Measurements from ENCODE around the gene UNC5C. TPM values are rescaled to one million over a fixed set of nuclear protein-coding genes. Genes with fewer than 3 reads are reported as not detected.

Gene UNC5C
- total RNA-seq, 1 donor from 2014 or later = 15.5 TPM

GRCh38 chr4:95377366-95377900 is 171.3 kb downstream of the UNC5C start:
- H3K36me3 Mint-ChIP-seq (ENCODE audit: low read depth) = no peaks in the 10 kb centered on the region
- no peaks in the 10 kb centered on the region for H3K27me3 Mint-ChIP-seq (ENCODE audit: low read depth)
- no peak overlapping the region for H3K27ac Mint-ChIP-seq (ENCODE audit: unreplicated experiment)
- no peaks in the 10 kb centered on the region for H3K4me1 Mint-ChIP-seq (ENCODE audit: low read depth)
- H3K4me3 Mint-ChIP-seq (ENCODE audit: unreplicated experiment) = no peak overlapping the region
- DNase-seq (ENCODE audit: low spot score) = no peak
- TF ChIP-seq, protein P1, sequence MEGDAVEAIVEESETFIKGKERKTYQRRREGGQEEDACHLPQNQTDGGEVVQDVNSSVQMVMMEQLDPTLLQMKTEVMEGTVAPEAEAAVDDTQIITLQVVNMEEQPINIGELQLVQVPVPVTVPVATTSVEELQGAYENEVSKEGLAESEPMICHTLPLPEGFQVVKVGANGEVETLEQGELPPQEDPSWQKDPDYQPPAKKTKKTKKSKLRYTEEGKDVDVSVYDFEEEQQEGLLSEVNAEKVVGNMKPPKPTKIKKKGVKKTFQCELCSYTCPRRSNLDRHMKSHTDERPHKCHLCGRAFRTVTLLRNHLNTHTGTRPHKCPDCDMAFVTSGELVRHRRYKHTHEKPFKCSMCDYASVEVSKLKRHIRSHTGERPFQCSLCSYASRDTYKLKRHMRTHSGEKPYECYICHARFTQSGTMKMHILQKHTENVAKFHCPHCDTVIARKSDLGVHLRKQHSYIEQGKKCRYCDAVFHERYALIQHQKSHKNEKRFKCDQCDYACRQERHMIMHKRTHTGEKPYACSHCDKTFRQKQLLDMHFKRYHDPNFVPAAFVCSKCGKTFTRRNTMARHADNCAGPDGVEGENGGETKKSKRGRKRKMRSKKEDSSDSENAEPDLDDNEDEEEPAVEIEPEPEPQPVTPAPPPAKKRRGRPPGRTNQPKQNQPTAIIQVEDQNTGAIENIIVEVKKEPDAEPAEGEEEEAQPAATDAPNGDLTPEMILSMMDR (IDR thresholded peaks at IDR 0.05) = no peak
- H3K9me3 Mint-ChIP-seq (ENCODE audit: low read depth) = no peaks in the 10 kb centered on the region

GRCh38 chr4:95371476-95372224 is 177.1 kb downstream of the UNC5C start:
- no peaks in the 10 kb centered on the region for H3K36me3 Mint-ChIP-seq (ENCODE audit: low read depth)
- H3K4me3 Mint-ChIP-seq (ENCODE audit: unreplicated experiment) = no peak overlapping the region
- H3K27me3 Mint-ChIP-seq (ENCODE audit: low read depth) = no peaks in the 10 kb centered on the region
- no peak overlapping the region for H3K27ac Mint-ChIP-seq (ENCODE audit: unreplicated experiment)
- no peaks in the 10 kb centered on the region for H3K9me3 Mint-ChIP-seq (ENCODE audit: low read depth)
- TF ChIP-seq, protein P1 (IDR thresholded peaks at IDR 0.05) = no peak
- no peak for DNase-seq (ENCODE audit: low spot score)
- H3K4me1 Mint-ChIP-seq (ENCODE audit: low read depth) = no peaks in the 10 kb centered on the region

DNA sequence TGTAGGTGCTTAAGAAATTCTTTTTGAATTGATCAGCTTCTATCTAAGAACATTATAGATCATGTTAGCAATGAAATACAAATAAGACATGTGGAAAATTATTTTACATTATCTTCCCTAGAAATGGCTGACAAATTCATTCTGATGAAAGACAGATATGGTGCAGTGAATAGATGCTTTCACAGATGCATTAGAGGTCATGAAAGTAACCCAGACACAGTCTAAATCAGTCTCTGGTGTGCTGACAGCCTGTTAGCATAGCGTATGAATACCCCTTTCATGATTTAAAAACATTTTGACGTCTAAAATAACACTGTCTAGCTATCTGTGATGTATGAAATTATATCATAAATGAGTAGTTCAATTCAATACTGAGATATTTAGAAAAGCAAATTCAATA is 180.9 kb downstream of the UNC5C start:
- no peak overlapping the region for H3K4me3 Mint-ChIP-seq (ENCODE audit: unreplicated experiment)
- H3K36me3 Mint-ChIP-seq (ENCODE audit: low read depth) = no peaks in the 10 kb centered on the region
- peaks cover 13% of the 10 kb centered on the region for H3K4me1 Mint-ChIP-seq (ENCODE audit: low read depth)
- no peak for DNase-seq (ENCODE audit: low spot score)
- no peaks in the 10 kb centered on the region for H3K9me3 Mint-ChIP-seq (ENCODE audit: low read depth)
- H3K27me3 Mint-ChIP-seq (ENCODE audit: low read depth) = no peaks in the 10 kb centered on the region
- TF ChIP-seq, protein P1 (IDR thresholded peaks at IDR 0.05) = no peak
- H3K27ac Mint-ChIP-seq (ENCODE audit: unreplicated experiment) = no peak overlapping the region

DNA sequence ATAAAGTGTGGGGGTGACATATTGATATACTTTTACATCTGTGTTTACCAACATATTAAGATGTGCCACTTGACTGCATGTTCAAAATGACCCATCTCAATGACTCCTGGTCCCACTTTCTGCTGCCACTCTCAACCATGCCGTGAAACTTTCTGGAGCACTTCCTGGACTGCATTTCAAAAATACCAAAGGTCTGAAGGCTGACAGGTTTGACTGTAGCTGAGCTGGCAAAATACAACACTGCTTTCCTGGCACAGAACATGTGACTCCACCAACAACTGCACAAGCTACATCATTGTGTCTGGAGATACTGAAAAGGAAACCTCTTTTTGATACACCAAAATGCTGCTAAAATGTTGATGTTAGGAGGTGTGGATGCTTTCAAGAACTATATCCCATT is 184.8 kb downstream of the UNC5C start:
- H3K4me1 Mint-ChIP-seq (ENCODE audit: low read depth) = peaks cover 26% of the 10 kb centered on the region
- no peaks in the 10 kb centered on the region for H3K9me3 Mint-ChIP-seq (ENCODE audit: low read depth)
- H3K27me3 Mint-ChIP-seq (ENCODE audit: low read depth) = no peaks in the 10 kb centered on the region
- H3K4me3 Mint-ChIP-seq (ENCODE audit: unreplicated experiment) = no peak overlapping the region
- no peak overlapping the region for H3K27ac Mint-ChIP-seq (ENCODE audit: unreplicated experiment)
- TF ChIP-seq, protein P1 (IDR thresholded peaks at IDR 0.05) = no peak
- no peak for DNase-seq (ENCODE audit: low spot score)
- H3K36me3 Mint-ChIP-seq (ENCODE audit: low read depth) = no peaks in the 10 kb centered on the region

GRCh38 chr4:95363559-95363925 is 185.2 kb downstream of the UNC5C start:
- Mint-ChIP-seq H3K27me3 (ENCODE audit: low read depth) (no peaks in the 10 kb centered on the region), H3K9me3 (ENCODE audit: low read depth) (no peaks in the 10 kb centered on the region), H3K36me3 (ENCODE audit: low read depth) (no peaks in the 10 kb centered on the region), H3K4me3 (ENCODE audit: unreplicated experiment) (no peak overlapping the region), H3K4me1 (ENCODE audit: low read depth) (peaks cover 31% of the 10 kb centered on the region), H3K27ac (ENCODE audit: unreplicated experiment) (no peak overlapping the region)
- TF ChIP-seq, protein P1 (IDR thresholded peaks at IDR 0.05) = no peak
- DNase-seq (ENCODE audit: low spot score) = no peak
